Neuronal stem cell (in vitro differentiated cells): ENCODE results near the gene CHL1.

Source experiments
- DNase-seq: peaks from one replicate; pipeline ENCODE4 v3.0.0-alpha.2; 2013; ENCODE audit warnings: low spot score
- H2AFZ ChIP-seq: one replicate; pipeline ENCODE4 v1.6.1; 2013; ENCODE audit warnings: mild to moderate bottlenecking, low read length, inconsistent platforms
- H2AK5ac ChIP-seq: 2 replicates; pipeline ENCODE4 v1.6.1; 2013; ENCODE audit warnings: low read depth, mild to moderate bottlenecking, inconsistent platforms, low read length, moderate library complexity, mixed read lengths
- H2BK120ac ChIP-seq: 2 replicates; pipeline ENCODE4 v1.6.1; 2013; ENCODE audit warnings: low read depth, mild to moderate bottlenecking, inconsistent platforms, low read length, moderate library complexity, mixed read lengths
- H2BK12ac ChIP-seq: one replicate; pipeline ENCODE4 v1.6.1; 2013; ENCODE audit warnings: low read length, inconsistent platforms
- H2BK15ac ChIP-seq: 2 replicates; pipeline ENCODE4 v1.6.1; 2013; ENCODE audit warnings: mild to moderate bottlenecking, low read length, inconsistent platforms, mixed read lengths
- H2BK5ac ChIP-seq: one replicate; pipeline ENCODE4 v1.6.1; 2013; ENCODE audit warnings: inconsistent platforms, mild to moderate bottlenecking, low read length, moderate library complexity
- H3K14ac ChIP-seq: one replicate; pipeline ENCODE4 v1.6.1; 2013; ENCODE audit warnings: low read length, inconsistent platforms
- H3K18ac ChIP-seq: 2 replicates; pipeline ENCODE4 v1.6.1; 2013; ENCODE audit warnings: low read length, inconsistent platforms
- H3K23ac ChIP-seq: 2 replicates; pipeline ENCODE4 v1.6.1; 2013; ENCODE audit warnings: low read depth, mild to moderate bottlenecking, mixed read lengths, low read length, inconsistent platforms; ENCODE audit not compliant: poor library complexity
- H3K27ac ChIP-seq: replicated peaks from 3 replicates; pipeline ENCODE4 v1.5.1; 2013; ENCODE audit warnings: low read length, inconsistent platforms
- H3K27me3 ChIP-seq, 3 experiments: 2 replicates each; pipeline ENCODE4 v1.6.1; 2013; ENCODE audit warnings: low read length in 3 of 3, mild to moderate bottlenecking in 2 of 3, inconsistent platforms in 1 of 3, low read depth in 1 of 3, mixed read lengths in 1 of 3, moderate library complexity in 1 of 3; ENCODE audit not compliant: control insufficient read depth in 3 of 3, insufficient read depth in 3 of 3
- H3K36me3 ChIP-seq, 2 donors: replicated peaks in 1 of 2; 2 replicates each; pipeline ENCODE4 v1.6.1; 2013; ENCODE audit warnings: low read length in 2 of 2; ENCODE audit not compliant: control insufficient read depth in 2 of 2, insufficient read depth in 2 of 2
- H3K4ac ChIP-seq: 2 replicates; pipeline ENCODE4 v1.6.1; 2013; ENCODE audit warnings: inconsistent platforms, mild to moderate bottlenecking, low read length, moderate library complexity
- H3K4me1 ChIP-seq, 2 donors: 1 replicate in 1 of 2; 2 replicates in 1 of 2; pipeline ENCODE4 v1.6.1; 2013; ENCODE audit warnings: low read length in 2 of 2, low read depth in 1 of 2; ENCODE audit not compliant: control insufficient read depth in 2 of 2, insufficient read depth in 1 of 2
- H3K4me2 ChIP-seq: one replicate; pipeline ENCODE4 v1.6.1; 2013; ENCODE audit warnings: mild to moderate bottlenecking, low read length, inconsistent platforms; ENCODE audit not compliant: insufficient read depth, poor library complexity, severe bottlenecking
- H3K4me3 ChIP-seq, 2 donors: 2 replicates each; pipeline ENCODE4 v1.5.1; 2013; ENCODE audit warnings: low read length in 2 of 2, mild to moderate bottlenecking in 2 of 2, inconsistent platforms in 1 of 2, moderate library complexity in 1 of 2
- H3K79me1 ChIP-seq: one replicate; pipeline ENCODE4 v1.6.1; 2013; ENCODE audit warnings: low read depth, mild to moderate bottlenecking, inconsistent platforms, low read length, moderate library complexity
- H3K9ac ChIP-seq: one replicate; pipeline ENCODE4 v1.6.1; 2013; ENCODE audit warnings: mild to moderate bottlenecking, low read depth, low read length, inconsistent platforms; ENCODE audit not compliant: poor library complexity
- H3K9me3 ChIP-seq, 2 donors: replicated peaks in 1 of 2; 2 replicates each; pipeline versions ENCODE3 to v1.6.1; 2013; ENCODE audit warnings: low read length in 2 of 2, mild to moderate bottlenecking in 2 of 2, inconsistent platforms in 1 of 2, low read depth in 1 of 2, mixed read lengths in 1 of 2, moderate library complexity in 1 of 2; ENCODE audit not compliant: control insufficient read depth in 2 of 2, insufficient read depth in 1 of 2
- H4K8ac ChIP-seq: one replicate; pipeline ENCODE4 v1.6.1; 2013; ENCODE audit warnings: low read depth, mild to moderate bottlenecking, inconsistent platforms, low read length, moderate library complexity
- H4K91ac ChIP-seq: one replicate; pipeline ENCODE4 v1.6.1; 2013; ENCODE audit warnings: low read length, low read depth, mild to moderate bottlenecking, inconsistent platforms; ENCODE audit not compliant: poor library complexity
- WGBS, 2 donors: extraction: QIAGEN DNeasy Blood & Tissue Kit; methylation state at CpG; one replicate each; pipeline ENCODE4 v1.1.7; 2013; ENCODE audit warnings: missing lambda C conversion rate in 2 of 2, mixed read lengths in 1 of 2; ENCODE audit not compliant: insufficient read length in 2 of 2, insufficient replicate concordance in 1 of 2; ENCODE audit errors: extremely low coverage in 2 of 2; 5-methylcytosine and 5-hydroxymethylcytosine counted together

CHL1 gene

GRCh38 chr3:352599-352998 is 156.0 kb downstream of the CHL1 start:
- no peak overlapping the region for H3K23ac ChIP-seq
- H3K9me3 ChIP-seq: no peaks in the 10 kb centered on the region
- no peaks in the 10 kb centered on the region for H3K4me1 ChIP-seq
- H3K27me3 ChIP-seq: no peaks in the 10 kb centered on the region
- no peak overlapping the region for H4K91ac ChIP-seq
- no peak overlapping the region for H2BK12ac ChIP-seq
- DNase-seq: no peak
- no peak overlapping the region for H3K9ac ChIP-seq
- H2BK15ac ChIP-seq: no peak overlapping the region
- H3K27ac ChIP-seq: no peak overlapping the region
- no peak overlapping the region for H3K18ac ChIP-seq
- no peak overlapping the region for H3K14ac ChIP-seq
- H3K79me1 ChIP-seq: no peaks in the 10 kb centered on the region
- no peak overlapping the region for H4K8ac ChIP-seq
- H2AFZ ChIP-seq: no peak overlapping the region
- H2BK5ac ChIP-seq: no peak overlapping the region
- no peaks in the 10 kb centered on the region for H3K36me3 ChIP-seq
- WGBS, 2 donors: no CpG with 5 or more reads among the region's 1 CpG
- no peak overlapping the region for H2BK120ac ChIP-seq
- no peak overlapping the region for H3K4ac ChIP-seq
- no peak overlapping the region for H3K4me3 ChIP-seq
- no peak overlapping the region for H3K4me2 ChIP-seq
- H2AK5ac ChIP-seq: no peak overlapping the region

DNA sequence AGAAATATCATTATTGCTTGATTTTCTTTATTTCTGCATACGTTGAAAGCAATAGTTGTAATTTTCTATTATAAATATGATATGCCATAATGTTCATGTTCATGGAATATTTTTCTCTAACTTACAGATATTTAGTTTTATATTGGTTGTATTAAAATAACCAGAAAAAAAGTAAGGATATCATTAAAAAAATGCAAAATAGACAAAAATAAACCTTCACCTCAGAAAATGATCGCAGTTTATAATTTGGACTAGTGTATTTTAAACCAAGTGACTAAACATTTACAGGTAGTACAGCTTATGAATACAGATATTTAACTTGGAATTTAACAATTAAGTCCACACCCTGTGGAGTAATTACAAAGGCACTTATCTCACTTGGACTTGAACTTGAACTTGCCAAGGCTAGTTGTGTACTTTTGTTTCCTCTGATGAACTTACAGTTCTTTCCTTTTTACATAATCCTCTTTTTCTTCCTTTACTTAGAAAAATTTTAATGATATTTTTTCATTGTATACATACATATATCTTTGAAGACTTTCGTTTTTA is 156.7 kb downstream of the CHL1 start:
- Histone ChIP-seq H2BK120ac (no peak overlapping the region), H3K4me3 (no peak overlapping the region), H2BK15ac (no peak overlapping the region), H2BK5ac (no peak overlapping the region), H3K27me3 (no peaks in the 10 kb centered on the region), H2AFZ (no peak overlapping the region), H4K8ac (no peak overlapping the region), H3K79me1 (no peaks in the 10 kb centered on the region), H3K4me2 (no peak overlapping the region), H3K36me3 (no peaks in the 10 kb centered on the region), H3K4me1 (no peaks in the 10 kb centered on the region), H3K27ac (no peak overlapping the region), H2BK12ac (no peak overlapping the region), H2AK5ac (no peak overlapping the region), H3K9me3 (no peaks in the 10 kb centered on the region), H3K23ac (no peak overlapping the region), H3K4ac (no peak overlapping the region), H3K14ac (no peak overlapping the region), H3K18ac (no peak overlapping the region), H3K9ac (no peak overlapping the region), H4K91ac (no peak overlapping the region)
- no peak for DNase-seq
- WGBS, 2 donors: no CpG with 5 or more reads among the region's 3 CpGs

- no peak overlapping the region for H4K91ac ChIP-seq
- no peak overlapping the region for H3K4ac ChIP-seq
- DNase-seq: peak; percentile 67
- no peak overlapping the region for H3K27ac ChIP-seq
- no peak overlapping the region for H3K4me3 ChIP-seq
- H3K4me2 ChIP-seq: no peak overlapping the region
- H2AFZ ChIP-seq: no peak overlapping the region
- H3K14ac ChIP-seq: no peak overlapping the region
- H4K8ac ChIP-seq: no peak overlapping the region
- no peak overlapping the region for H2BK120ac ChIP-seq
- no peaks in the 10 kb centered on the region for H3K79me1 ChIP-seq
- no CpG with 5 or more reads among the region's 3 CpGs for WGBS, 2 donors
- H2AK5ac ChIP-seq: no peak overlapping the region
- no peaks in the 10 kb centered on the region for H3K9me3 ChIP-seq
- no peak overlapping the region for H3K18ac ChIP-seq
- no peak overlapping the region for H2BK12ac ChIP-seq
- H3K23ac ChIP-seq: no peak overlapping the region
- no peak overlapping the region for H2BK5ac ChIP-seq
- H3K4me1 ChIP-seq: no peaks in the 10 kb centered on the region
- H3K27me3 ChIP-seq: no peaks in the 10 kb centered on the region
- no peak overlapping the region for H2BK15ac ChIP-seq
- no peak overlapping the region for H3K9ac ChIP-seq
- H3K36me3 ChIP-seq: no peaks in the 10 kb centered on the region
Measured at GRCh38 chr3:354432-354831, 157.9 kb downstream of the CHL1 start.

GRCh38 chr3:355622-356021 is 159.1 kb downstream of the CHL1 start:
- Histone ChIP-seq H3K27me3 (no peaks in the 10 kb centered on the region), H3K4me1 (no peaks in the 10 kb centered on the region), H2BK5ac (no peak overlapping the region), H3K79me1 (no peaks in the 10 kb centered on the region), H3K27ac (no peak overlapping the region), H3K14ac (no peak overlapping the region), H3K4ac (no peak overlapping the region), H3K36me3 (no peaks in the 10 kb centered on the region), H3K18ac (no peak overlapping the region), H4K91ac (no peak overlapping the region), H3K23ac (no peak overlapping the region), H3K4me2 (no peak overlapping the region), H2BK12ac (no peak overlapping the region), H2BK15ac (no peak overlapping the region), H2BK120ac (no peak overlapping the region), H3K9me3 (no peaks in the 10 kb centered on the region), H2AFZ (no peak overlapping the region), H3K4me3 (no peak overlapping the region), H2AK5ac (no peak overlapping the region), H4K8ac (no peak overlapping the region), H3K9ac (no peak overlapping the region)
- no CpG with 5 or more reads among the region's 8 CpGs for WGBS, 2 donors
- no peak for DNase-seq
